A673 (cell line): ENCODE measurements around the gene DUSP1.

Experiments
- EZH2 ChIP-seq: fragments of 200-600 bp; sonication (generic); IDR thresholded peaks from 2 replicates; pipeline ENCODE4 v1.6.1; 2017; ENCODE audit warnings: borderline replicate concordance, low read depth, mild to moderate bottlenecking, mixed read lengths, antibody characterized with exemption, low read length; ENCODE audit not compliant: poor library complexity, severe bottlenecking
- TF ChIP-seq, protein P1 (sequence below): fragments of 300-800, 200-600 bp; sonication (generic); conservative IDR thresholded peaks from 2 replicates; pipeline ENCODE4 v1.5.1; 2017; ENCODE audit warnings: low read depth, mild to moderate bottlenecking, antibody characterized with exemption, low read length, moderate library complexity, mixed read lengths

GRCh38 chr5:172731680-172732074, 39.3 kb downstream of the DUSP1 start:
- TF ChIP-seq, protein P1, sequence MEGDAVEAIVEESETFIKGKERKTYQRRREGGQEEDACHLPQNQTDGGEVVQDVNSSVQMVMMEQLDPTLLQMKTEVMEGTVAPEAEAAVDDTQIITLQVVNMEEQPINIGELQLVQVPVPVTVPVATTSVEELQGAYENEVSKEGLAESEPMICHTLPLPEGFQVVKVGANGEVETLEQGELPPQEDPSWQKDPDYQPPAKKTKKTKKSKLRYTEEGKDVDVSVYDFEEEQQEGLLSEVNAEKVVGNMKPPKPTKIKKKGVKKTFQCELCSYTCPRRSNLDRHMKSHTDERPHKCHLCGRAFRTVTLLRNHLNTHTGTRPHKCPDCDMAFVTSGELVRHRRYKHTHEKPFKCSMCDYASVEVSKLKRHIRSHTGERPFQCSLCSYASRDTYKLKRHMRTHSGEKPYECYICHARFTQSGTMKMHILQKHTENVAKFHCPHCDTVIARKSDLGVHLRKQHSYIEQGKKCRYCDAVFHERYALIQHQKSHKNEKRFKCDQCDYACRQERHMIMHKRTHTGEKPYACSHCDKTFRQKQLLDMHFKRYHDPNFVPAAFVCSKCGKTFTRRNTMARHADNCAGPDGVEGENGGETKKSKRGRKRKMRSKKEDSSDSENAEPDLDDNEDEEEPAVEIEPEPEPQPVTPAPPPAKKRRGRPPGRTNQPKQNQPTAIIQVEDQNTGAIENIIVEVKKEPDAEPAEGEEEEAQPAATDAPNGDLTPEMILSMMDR: no peak
- TF ChIP-seq EZH2: no peak
